ENCODE data around the gene MT1G. TPM values are rescaled to one million over a fixed set of nuclear protein-coding genes. Genes with fewer than 3 reads are reported as not detected.

Gene MT1G
- total and polyA plus RNA-seq, 3 experiments from 2014 or later, result 41.0 to 46.8 TPM; not detected in 1

GRCh38 chr16:56618138-56618537 is 49.7 kb downstream of the MT1G start:
- peaks cover 6 to 13% (median 6%) of the 10 kb centered on the region in 3 donors for H3K4me1 Mint-ChIP-seq

GRCh38 chr16:56617212-56618085 is 50.4 kb downstream of the MT1G start:
- H3K27ac ChIP-seq (ENCODE audit: low read depth, low read length), result no peak overlapping the region
- Mint-ChIP-seq H3K27me3 (peaks cover 4 to 11% of the 10 kb centered on the region in 2 donors), H3K4me1 (peaks cover 6 to 13% (median 6%) of the 10 kb centered on the region in 3 donors), H3K9me3 (no peaks in the 10 kb centered on the region), H3K36me3 (no peaks in the 10 kb centered on the region), H3K4me3 (peak overlapping the region; percentile 61 to 79 (median 69)), H3K27ac (no peak overlapping the region)
- H3K4me1 ChIP-seq (ENCODE audit: insufficient read depth, low read length), result peaks cover 4% of the 10 kb centered on the region
- ChIA-PET CTCF (interaction anchor here (0.9 to 2.3 kb wide), 4 partner anchors 8 to 26 kb away, joined by 3 to 6 read pairs (median 4); partner anchors contain the start of gene MT1E), POLR2A (interaction anchor here (0.5 to 1.2 kb wide), 3 partner anchors 9 to 151 kb away, joined by 3 to 4 read pairs (median 4); partner anchors contain the start of gene MT2A)
- H3K27me3 ChIP-seq (ENCODE audit: insufficient read depth, low read length, poor library complexity, severe bottlenecking), result peaks cover 8% of the 10 kb centered on the region
- no peaks in the 10 kb centered on the region for H3K9me3 ChIP-seq (ENCODE audit: low read length)
- H3K36me3 ChIP-seq (ENCODE audit: insufficient read depth, low read length), result no peaks in the 10 kb centered on the region
- peak in 4 of 5 donors; percentile 22 to 64 (median 42) for DNase-seq
- no peak overlapping the region for H3K4me3 ChIP-seq (ENCODE audit: low read length)

More at GRCh38 chr16:56618138-56618537, 49.7 kb downstream of the MT1G start:
- DNase-seq, result no peak
- CTCF ChIA-PET, result interaction anchor here (0.9 to 2.3 kb wide), 3 partner anchors 11 to 25 kb away, joined by 3 to 6 read pairs (median 5); no protein-coding TSS in a partner anchor
- Mint-ChIP-seq H3K9me3 (no peaks in the 10 kb centered on the region), H3K4me3 (peak overlapping the region in 3 of 7 donors; percentile 5 to 79 (median 73)), H3K27me3 (peaks cover 4 to 11% of the 10 kb centered on the region in 2 donors), H3K27ac (no peak overlapping the region), H3K36me3 (no peaks in the 10 kb centered on the region)
- Histone ChIP-seq H3K27me3 (ENCODE audit: insufficient read depth, low read length, poor library complexity, severe bottlenecking) (peaks cover 8% of the 10 kb centered on the region), H3K4me3 (ENCODE audit: low read length) (no peak overlapping the region), H3K9me3 (ENCODE audit: low read length) (no peaks in the 10 kb centered on the region), H3K36me3 (ENCODE audit: insufficient read depth, low read length) (no peaks in the 10 kb centered on the region), H3K4me1 (ENCODE audit: insufficient read depth, low read length) (peaks cover 4% of the 10 kb centered on the region), H3K27ac (ENCODE audit: low read depth, low read length) (no peak overlapping the region)
- POLR2A ChIA-PET, result interaction anchor here (1.1 to 1.2 kb wide), 2 partner anchors 10 to 11 kb away, joined by 3 to 4 read pairs; partner anchors contain the start of gene MT2A

Other genes starting within 250 kb of the MT1G start
- gene AMFR, start 242.5 kb downstream of the MT1G start, total RNA-seq, result 10 to 100 TPM; 64.3 to 70.1 TPM
- gene AMFR, start 242.5 kb downstream of the MT1G start, polyA plus RNA-seq, result 39.8 TPM
- gene NUDT21, start 216.7 kb downstream of the MT1G start, total RNA-seq, result 100 to 1,000 TPM; 334 to 359 TPM
- gene NUDT21, start 216.7 kb downstream of the MT1G start, polyA plus RNA-seq, result 77.2 TPM
- gene OGFOD1, start 216.5 kb downstream of the MT1G start, total RNA-seq, result 10 to 100 TPM; 87.9 to 91.9 TPM
- 114 TPM for gene OGFOD1, start 216.5 kb downstream of the MT1G start, polyA plus RNA-seq
- gene BBS2, start 148.0 kb downstream of the MT1G start, total RNA-seq, result 10 to 100 TPM; 16.2 to 19.1 TPM
- gene BBS2, start 148.0 kb downstream of the MT1G start, polyA plus RNA-seq, result 37.7 TPM
- not detected for gene MT4, start 103.0 kb downstream of the MT1G start, total RNA-seq
- gene MT4, start 103.0 kb downstream of the MT1G start, polyA plus RNA-seq, result not detected
- gene MT3, start 78.5 kb downstream of the MT1G start, total RNA-seq, result under 1 TPM in 1 of 2 experiments, not detected in 1; 0.94 TPM
- 0.99 TPM for gene MT3, start 78.5 kb downstream of the MT1G start, polyA plus RNA-seq
- 100 to 1,000 TPM; 285 to 349 TPM for gene MT2A, start 59.5 kb downstream of the MT1G start, total RNA-seq
- gene MT2A, start 59.5 kb downstream of the MT1G start, polyA plus RNA-seq, result 435 TPM
- 100 to 1,000 TPM; 153 to 163 TPM for gene MT1E, start 42.3 kb downstream of the MT1G start, total RNA-seq
- gene MT1E, start 42.3 kb downstream of the MT1G start, polyA plus RNA-seq, result 40.4 TPM
- gene MT1M, start 35.4 kb downstream of the MT1G start, total RNA-seq, result not detected
- gene MT1M, start 35.4 kb downstream of the MT1G start, polyA plus RNA-seq, result not detected
- under 1 TPM in 1 of 2 experiments, not detected in 1; 0.71 TPM for gene MT1A, start 29.4 kb downstream of the MT1G start, total RNA-seq
- gene MT1A, start 29.4 kb downstream of the MT1G start, polyA plus RNA-seq, result not detected
- not detected for gene MT1B, start 16.2 kb downstream of the MT1G start, total RNA-seq
- gene MT1B, start 16.2 kb downstream of the MT1G start, polyA plus RNA-seq, result not detected
- gene MT1F, start 10.1 kb downstream of the MT1G start, total RNA-seq, result 10 to 100 TPM; 17.9 to 18.6 TPM
- 60.7 TPM for gene MT1F, start 10.1 kb downstream of the MT1G start, polyA plus RNA-seq
- 1 to 10 TPM; 4.8 to 5.5 TPM for gene MT1H, start 1.7 kb upstream of the MT1G start, total RNA-seq
- not detected for gene MT1H, start 1.7 kb upstream of the MT1G start, polyA plus RNA-seq
- 10 to 100 TPM; 85.4 to 93.8 TPM for gene MT1X, start 14.4 kb upstream of the MT1G start, total RNA-seq
- 181 TPM for gene MT1X, start 14.4 kb upstream of the MT1G start, polyA plus RNA-seq
- gene NUP93, start 62.1 kb upstream of the MT1G start, total RNA-seq, result 100 to 1,000 TPM; 153 to 155 TPM
- 93.8 TPM for gene NUP93, start 62.1 kb upstream of the MT1G start, polyA plus RNA-seq
- not detected for gene SLC12A3, start 197.1 kb upstream of the MT1G start, total RNA-seq
- gene SLC12A3, start 197.1 kb upstream of the MT1G start, polyA plus RNA-seq, result not detected